Dedifferentiated amniotic fluid mesenchymal stem cell (primary cell): ENCODE measurements around the gene B3GAT3.
"Not testable (repeated sequence)": the region's sequence is repeated elsewhere in the genome, so short reads cannot be mapped to it uniquely, and the experiment has no call there.

Experiments
- DNase-seq: peaks from one replicate; pipeline ENCODE4 v3.0.0-alpha.2; 2016; ENCODE audit errors: extremely low spot score

Gene B3GAT3

GRCh38 chr11:62579252-62579651 lies 42.5 kb downstream of the B3GAT3 start:
- DNase-seq: no peak

GRCh38 chr11:62578541-62578940 lies 43.2 kb downstream of the B3GAT3 start:
- DNase-seq: no peak

- no peak for DNase-seq
Observed at GRCh38 chr11:62577046-62577714, 44.6 kb downstream of the B3GAT3 start.

- DNase-seq: no peak
Observed at GRCh38 chr11:62575837-62576236, 45.9 kb downstream of the B3GAT3 start.

- DNase-seq: no peak
Observed at GRCh38 chr11:62575156-62575555, 46.6 kb downstream of the B3GAT3 start.

GRCh38 chr11:62574363-62575071 lies 47.3 kb downstream of the B3GAT3 start:
- no peak for DNase-seq

- DNase-seq: peak; percentile 100
Observed at GRCh38 chr11:62573592-62574362, 48.0 kb downstream of the B3GAT3 start, which contains the start of gene EEF1G. TSS of gene EEF1G (minus strand) at chr11:62573891. CDS start at chr11:62573842, 49 bp downstream.

GRCh38 chr11:62573006-62573591 lies 48.7 kb downstream of the B3GAT3 start:
- DNase-seq: no peak

GRCh38 chr11:62572431-62572830 lies 49.4 kb downstream of the B3GAT3 start:
- no peak for DNase-seq

- DNase-seq: not testable (repeated sequence)
Observed at GRCh38 chr11:62571493-62571892, 50.3 kb downstream of the B3GAT3 start.

- not testable (repeated sequence) for DNase-seq
Observed at GRCh38 chr11:62570903-62571302, 50.9 kb downstream of the B3GAT3 start.

GRCh38 chr11:62569611-62570010 lies 52.2 kb downstream of the B3GAT3 start:
- no peak for DNase-seq

- no peak for DNase-seq
Observed at GRCh38 chr11:62567018-62567633, 54.7 kb downstream of the B3GAT3 start.

- no peak for DNase-seq
Observed at GRCh38 chr11:62566247-62566646, 55.5 kb downstream of the B3GAT3 start.
